ENCODE data around the gene FSCN2. TPM values are rescaled to one million over a fixed set of nuclear protein-coding genes. Genes with fewer than 3 reads are reported as not detected.

FSCN2 gene
- total and polyA plus RNA-seq, 2 of the 4 experiments (the other 2 are of a cell fraction): 0.18 to 0.84 TPM

GRCh38 chr17:81484195-81484979 lies 43.8 kb upstream of the FSCN2 start:
- Histone ChIP-seq H3K9ac (ENCODE audit: low read depth, low read length) (peak overlapping the region; percentile 54; the same call in 1 of the 2 replicates), H3K4ac (ENCODE audit: low read depth, low read length) (peak overlapping the region; percentile 71; the same call in 1 of the 2 replicates), H4K8ac (ENCODE audit: low read depth in 2 of 2, low read length in 2 of 2) (peak overlapping the region; percentile 42 to 77; a peak in 2 of 4 replicates), H3K79me1 (ENCODE audit: low read depth in 1 of 2, low read length in 2 of 2) (peaks cover 2 to 3% of the 10 kb centered on the region in 2 experiments; a peak in 2 of 4 replicates), H3K18ac (ENCODE audit: low read depth, low read length) (no peak overlapping the region), H3K36me3 (ENCODE audit: control insufficient read depth, insufficient read depth, low read length) (no peaks in the 10 kb centered on the region), H2BK15ac (ENCODE audit: low read depth, low read length) (no peak overlapping the region), H2AFZ (replicated peaks; ENCODE audit: low read length, poor library complexity) (peak overlapping the region; percentile 98), H3K14ac (replicated peaks; ENCODE audit: low read depth, low read length) (no peak overlapping the region), H3K4me2 (ENCODE audit: low read depth, low read length) (peak overlapping the region; percentile 96), H3K56ac (ENCODE audit: extremely low read depth, insufficient read depth, low read length) (no peak overlapping the region), H2BK5ac (ENCODE audit: low read depth, low read length, poor library complexity, severe bottlenecking) (no peak overlapping the region), H3K27ac (ENCODE audit: insufficient read depth, low read length) (peak overlapping the region; percentile 50; the same call in 1 of the 2 replicates), H4K91ac (ENCODE audit: insufficient read depth, low read depth, low read length) (peak overlapping the region; percentile 71; the same call in 1 of the 2 replicates), H3K4me1 (ENCODE audit: control insufficient read depth, insufficient read depth, low read length) (peaks cover 14% of the 10 kb centered on the region), H4K20me1 (ENCODE audit: insufficient read depth, low read length) (no peaks in the 10 kb centered on the region), H2AK9ac (replicated peaks; ENCODE audit: low read depth, low read length, poor library complexity) (peak overlapping the region; percentile 85), H3K27me3 (ENCODE audit: control insufficient read depth, insufficient read depth, low read length) (no peaks in the 10 kb centered on the region), H2AK5ac (ENCODE audit: low read depth, low read length) (no peak overlapping the region), H3K9me3 (ENCODE audit: control insufficient read depth, insufficient read depth, low read length) (no peaks in the 10 kb centered on the region), H2BK20ac (ENCODE audit: low read depth, low read length) (no peak overlapping the region), H3K4me3 (ENCODE audit: insufficient read depth, low read depth, low read length) (peak overlapping the region; percentile 45), H3K23ac (ENCODE audit: low read depth, low read length) (no peak overlapping the region), H3K9me1 (ENCODE audit: insufficient read depth, low read length) (peaks cover 2% of the 10 kb centered on the region; the same call in 1 of the 2 replicates), H4K5ac (ENCODE audit: low read depth, low read length) (no peak overlapping the region), H2BK120ac (ENCODE audit: low read depth, low read length) (peak overlapping the region; percentile 69; the same call in 1 of the 2 replicates)
- in situ Hi-C loops (cut with MboI; ENCODE audit: low sequenced_read_pairs) (loop anchor here (5.0 kb wide), 2 partner anchors 77 to 227 kb away; no protein-coding TSS in a partner anchor), dilution Hi-C loops (cut with HindIII; ENCODE audit: low sequenced_read_pairs, unreplicated experiment) (no loop called here), intact Hi-C loops (cut with micrococcal nuclease) (loop anchor here (1.0 kb wide), 3 partner anchors 86 to 231 kb away; no protein-coding TSS in a partner anchor)
- peak; percentile 79 for ATAC-seq (ENCODE audit: low read depth)
- BruUV-seq (replicated peaks): no TSS peak
- POLR2A ChIA-PET (ENCODE audit: unreplicated experiment): interaction anchor here (0.6 to 1.0 kb wide), 3 partner anchors 39 to 90 kb away, joined by 3 to 6 read pairs (median 3); partner anchors contain the start of gene BAHCC1
- peak; percentile 71 for DNase-seq
- 14% methylated on average over 41 of the region's 60 CpGs; no CpG with 5 or more reads in 1 of the 2 experiments for WGBS, 2 experiments (ENCODE audit: extremely low coverage in 2 of 2, insufficient read length in 1 of 2)
- CTCF ChIA-PET: interaction anchor here (0.7 to 2.7 kb wide), 13 partner anchors 9 to 342 kb away, joined by 3 to 14 read pairs (median 3); partner anchors contain the start of genes BAHCC1 and NDUFAF8
- TF ChIP-seq MXI1 (IDR thresholded peaks at IDR 0.05; ENCODE audit: borderline replicate concordance, low read depth, low read length): peak; percentile 88
- TF ChIP-seq CHD1 (IDR thresholded peaks at IDR 0.05; ENCODE audit: low read depth, low read length): no peak
- peak; percentile 99 for TF ChIP-seq CTCF (conservative IDR thresholded peaks at IDR 0.05; ENCODE audit: low read depth, low read length)
- peak; percentile 79; the same call in 1 of the 2 replicates for TF ChIP-seq MAZ (IDR thresholded peaks at IDR 0.05; ENCODE audit: borderline replicate concordance, low read depth, low read length)
- TF ChIP-seq MAFK (IDR thresholded peaks at IDR 0.05; ENCODE audit: low read depth, low read length): no peak
- TF ChIP-seq SMC3 (IDR thresholded peaks at IDR 0.05; ENCODE audit: low read depth, low read length): peak; percentile 92
- TF ChIP-seq BHLHE40 (IDR thresholded peaks at IDR 0.05; ENCODE audit: low read depth, low read length): peak; percentile 18; the same call in 1 of the 2 replicates
- TF ChIP-seq RFX5 (IDR thresholded peaks at IDR 0.05; ENCODE audit: low read depth, low read length): no peak
- TF ChIP-seq USF2 (IDR thresholded peaks at IDR 0.05; ENCODE audit: low read depth, low read length): no peak
- TF ChIP-seq ELK1 (IDR thresholded peaks at IDR 0.05; ENCODE audit: borderline replicate concordance, low read depth, low read length): no peak
- TF ChIP-seq POLR2A (IDR thresholded peaks at IDR 0.05; ENCODE audit: low read depth, low read length): no peak
- TF ChIP-seq RCOR1 (IDR thresholded peaks at IDR 0.05; ENCODE audit: insufficient replicate concordance, low read length): no peak

Data from IMR-90 (cell line).